Measurements from ENCODE around the gene PLA2G1B. TPM values are rescaled to one million over a fixed set of nuclear protein-coding genes. Genes with fewer than 3 reads are reported as not detected.

Gene PLA2G1B
- total and polyA plus RNA-seq, 9 of the 15 experiments (the other 6 are each of a cell fraction or from before 2014, with no cell fraction given) = 1.4 TPM; not detected in 8

GRCh38 chr12:120316798-120317223, 10.8 kb downstream of the PLA2G1B start:
- H2AFZ ChIP-seq (ENCODE audit: low read depth, low read length) = peak overlapping the region; percentile 87

More at GRCh38 chr12:120316798-120317223, 10.8 kb downstream of the PLA2G1B start:
- Histone ChIP-seq H3K36me3 (ENCODE audit: control insufficient read depth, insufficient read depth, low read length) (no peaks in the 10 kb centered on the region), H3K4me3 (peak overlapping the region; percentile 48), H3K9ac (ENCODE audit: insufficient read depth in 1 of 2, low read depth in 2 of 2, low read length in 2 of 2) (peak overlapping the region; percentile 80 to 96), H3K4me1 (replicated peaks in 1 of 2; ENCODE audit: control insufficient read depth in 2 of 2, insufficient read depth in 2 of 2, low read length in 2 of 2) (peaks cover 3 to 10% of the 10 kb centered on the region in 2 experiments; a peak in 4 of 5 replicates), H3K9me1 (ENCODE audit: control insufficient read depth, insufficient read depth, low read length) (no peaks in the 10 kb centered on the region), H3K9me3 (replicated peaks; ENCODE audit: control insufficient read depth, insufficient read depth, low read depth, low read length) (no peaks in the 10 kb centered on the region), H3K27me3 (ENCODE audit: control insufficient read depth in 2 of 2, insufficient read depth in 2 of 2, low read length in 2 of 2) (no peaks in the 10 kb centered on the region), H4K20me1 (replicated peaks; ENCODE audit: control insufficient read depth, insufficient read depth, low read length) (no peaks in the 10 kb centered on the region), H3K27ac (ENCODE audit: extremely low read depth, low read depth, low read length) (peak overlapping the region; percentile 85), H3K4me2 (ENCODE audit: insufficient read depth, low read length) (peak overlapping the region; percentile 83), H3K79me2 (ENCODE audit: control insufficient read depth, insufficient read depth, low read length) (0 out of 3 replicates have a peak, but pooled peaks cover 6% of the 10 kb centered on the region)
- ATAC-seq (peak; percentile 15), FAIRE-seq (peak; percentile 80), DNase-seq (ENCODE audit: extremely low read depth in 1 of 4, low spot score in 3 of 4) (peak; percentile 19 to 31 (median 24))
- no peak for TF ChIP-seq POLR3A (IDR thresholded peaks at IDR 0.05; ENCODE audit: borderline replicate concordance, extremely low read depth, insufficient read depth, insufficient read length)
- peak; percentile 66; the same call in 1 of the 2 replicates for TF ChIP-seq ZFX (CRISPR knock-in tag; IDR thresholded peaks at IDR 0.05)
- no peak for TF ChIP-seq CAMTA2 (CRISPR knock-in tag; conservative IDR thresholded peaks at IDR 0.05)
- TF ChIP-seq EHMT2 (IDR thresholded peaks at IDR 0.05) = no peak
- no peak for TF ChIP-seq ETS1 (conservative IDR thresholded peaks at IDR 0.05; ENCODE audit: control insufficient read depth, low read depth, low read length)
- 0 out of 2 replicates have a peak, but pooled peaks have one; percentile 12 for TF ChIP-seq DPF2 (IDR thresholded peaks at IDR 0.05)
- TF ChIP-seq ZBTB40 (IDR thresholded peaks at IDR 0.05) = 0 out of 2 replicates have a peak, but pooled peaks have one; percentile 27
- no peak for TF ChIP-seq ZBTB40 (CRISPR knock-in tag; IDR thresholded peaks at IDR 0.05)
- peak; percentile 58; the same call in 1 of the 2 replicates for TF ChIP-seq ERF (CRISPR knock-in tag; IDR thresholded peaks at IDR 0.05)
- no peak for TF ChIP-seq CBX5 (IDR thresholded peaks at IDR 0.05; ENCODE audit: borderline replicate concordance, low read depth)
- TF ChIP-seq ESRRA (IDR thresholded peaks at IDR 0.05; ENCODE audit: borderline replicate concordance, low read depth) = peak; percentile 54
- 8% methylated on average over 9 of the region's 9 CpGs for WGBS (ENCODE audit: insufficient coverage, low coverage, missing lambda C conversion rate)
- in situ Hi-C loops (cut with MboI) = no loop called here
- ChIA-PET POLR2A (interaction anchor here (0.7 to 14.1 kb wide), 8 partner anchors 10 to 199 kb away, joined by 3 to 183 read pairs (median 6); partner anchors contain the start of genes RNU4-1, RNU4-2, RPLP0 and SIRT4), CTCF (ENCODE audit: low intra/inter-chr PET ratio) (no interaction called here)
- intact Hi-C loops (cut with micrococcal nuclease) = loop anchor here (1.0 kb wide), 2 partner anchors 24 to 89 kb away; partner anchors contain the start of gene RNU4-1
- BruUV-seq (replicated peaks) = TSS peak; percentile 94

All from K562 (cell line).